ENCODE measurements around the gene STAMBPL1.
"Not testable (repeated sequence)": the region's sequence is repeated elsewhere in the genome, so short reads cannot be mapped to it uniquely, and the experiment has no call there.

The STAMBPL1 gene

GRCh38 chr10:88879534-88880281 is at the start of gene STAMBPL1:
Gene STAMBPL1, plus strand, starts transcription at chr10:88880245. Its CDS starts 21,464 bp downstream, at chr10:88901709.
- in situ Hi-C loops (cut with MboI; ENCODE audit: low pct_unique_long_range_greater_than_20kb, low sequenced_read_pairs) = no loop called here
- peak; percentile 79 for DNase-seq

GRCh38 chr10:88830643-88831268 is 49.3 kb upstream of the STAMBPL1 start:
- DNase-seq = peak; percentile 55
- in situ Hi-C loops (cut with MboI; ENCODE audit: low pct_unique_long_range_greater_than_20kb, low sequenced_read_pairs) = no loop called here

DNA sequence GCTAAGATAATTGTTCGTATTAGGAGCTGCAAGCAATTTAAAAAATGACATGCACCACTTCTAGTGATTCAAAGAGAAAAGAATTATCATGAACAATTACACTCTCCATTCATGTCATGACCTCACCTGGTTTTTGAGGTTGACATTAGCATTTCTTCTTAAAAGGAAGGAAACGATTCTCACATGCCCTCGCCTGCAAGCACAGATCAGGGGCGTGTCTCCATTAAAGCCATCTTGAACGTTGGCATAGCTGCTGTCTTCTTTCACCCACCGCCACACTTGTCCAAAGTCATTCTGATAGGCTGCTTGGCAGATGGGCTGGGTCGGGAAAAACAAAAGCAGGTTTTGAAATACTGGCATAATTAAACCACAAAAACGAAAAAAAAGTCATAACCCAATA is 48.3 kb upstream of the STAMBPL1 start:
- in situ Hi-C loops (cut with MboI; ENCODE audit: low pct_unique_long_range_greater_than_20kb, low sequenced_read_pairs) = no loop called here
- DNase-seq = peak; percentile 59

DNA sequence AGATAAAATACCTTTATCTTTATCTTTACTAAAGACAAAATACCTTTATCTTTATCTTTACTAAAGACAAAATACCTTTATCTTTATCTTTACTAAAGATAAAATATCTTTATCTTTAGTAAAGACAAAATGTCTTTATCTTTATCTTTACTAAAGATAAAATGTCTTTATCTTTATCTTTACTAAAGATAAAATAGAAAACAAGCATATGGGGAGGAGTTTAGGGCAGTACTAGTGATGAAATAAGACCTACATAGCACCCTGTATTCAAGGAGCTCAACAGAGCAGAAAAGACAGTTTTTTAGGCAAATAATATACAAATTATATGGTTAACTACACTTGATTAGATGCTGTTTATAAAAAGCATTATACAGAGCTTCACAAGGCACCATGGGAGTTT is 47.7 kb upstream of the STAMBPL1 start:
- in situ Hi-C loops (cut with MboI; ENCODE audit: low pct_unique_long_range_greater_than_20kb, low sequenced_read_pairs) = no loop called here
- no peak for DNase-seq

GRCh38 chr10:88833156-88833555 is 46.9 kb upstream of the STAMBPL1 start:
- no peak for DNase-seq
- in situ Hi-C loops (cut with MboI; ENCODE audit: low pct_unique_long_range_greater_than_20kb, low sequenced_read_pairs) = no loop called here

- in situ Hi-C loops (cut with MboI; ENCODE audit: low pct_unique_long_range_greater_than_20kb, low sequenced_read_pairs) = no loop called here
- peak; percentile 89 for DNase-seq
Measured at GRCh38 chr10:88833723-88834122, 46.3 kb upstream of the STAMBPL1 start.

GRCh38 chr10:88835096-88835909 is 44.7 kb upstream of the STAMBPL1 start:
- peak; percentile 86 for DNase-seq
- in situ Hi-C loops (cut with MboI; ENCODE audit: low pct_unique_long_range_greater_than_20kb, low sequenced_read_pairs) = no loop called here

- in situ Hi-C loops (cut with MboI; ENCODE audit: low pct_unique_long_range_greater_than_20kb, low sequenced_read_pairs) = no loop called here
- DNase-seq = no peak
Measured at GRCh38 chr10:88835910-88836221, 44.2 kb upstream of the STAMBPL1 start.

GRCh38 chr10:88837632-88838031 is 42.4 kb upstream of the STAMBPL1 start:
- in situ Hi-C loops (cut with MboI; ENCODE audit: low pct_unique_long_range_greater_than_20kb, low sequenced_read_pairs); DNase-seq: not testable (repeated sequence)

GRCh38 chr10:88838766-88839350 is 41.2 kb upstream of the STAMBPL1 start:
- no peak for DNase-seq
- in situ Hi-C loops (cut with MboI; ENCODE audit: low pct_unique_long_range_greater_than_20kb, low sequenced_read_pairs) = no loop called here

- no peak for DNase-seq
- in situ Hi-C loops (cut with MboI; ENCODE audit: low pct_unique_long_range_greater_than_20kb, low sequenced_read_pairs) = no loop called here
Measured at GRCh38 chr10:88840104-88840503, 39.9 kb upstream of the STAMBPL1 start.

DNA sequence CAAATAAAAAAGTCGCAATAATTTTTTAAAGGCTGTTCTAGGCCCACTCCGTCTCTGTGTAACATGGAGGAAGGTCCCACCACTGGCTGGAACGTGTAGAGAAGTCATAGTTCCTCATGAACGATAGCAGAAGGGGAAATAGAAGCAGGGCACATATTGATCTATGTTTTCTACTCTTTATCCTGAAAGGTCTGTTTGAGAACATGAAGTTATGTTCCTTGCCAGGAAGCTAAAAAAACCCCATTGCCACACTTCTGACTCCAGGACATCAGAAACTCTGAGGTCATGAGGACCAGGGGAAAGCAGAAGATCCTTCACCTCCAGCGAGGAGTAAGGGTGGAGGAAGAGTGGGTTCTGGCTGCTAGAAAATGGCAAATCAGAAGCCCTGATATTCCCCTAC is 39.2 kb upstream of the STAMBPL1 start:
- no peak for DNase-seq
- in situ Hi-C loops (cut with MboI; ENCODE audit: low pct_unique_long_range_greater_than_20kb, low sequenced_read_pairs) = no loop called here

DNA sequence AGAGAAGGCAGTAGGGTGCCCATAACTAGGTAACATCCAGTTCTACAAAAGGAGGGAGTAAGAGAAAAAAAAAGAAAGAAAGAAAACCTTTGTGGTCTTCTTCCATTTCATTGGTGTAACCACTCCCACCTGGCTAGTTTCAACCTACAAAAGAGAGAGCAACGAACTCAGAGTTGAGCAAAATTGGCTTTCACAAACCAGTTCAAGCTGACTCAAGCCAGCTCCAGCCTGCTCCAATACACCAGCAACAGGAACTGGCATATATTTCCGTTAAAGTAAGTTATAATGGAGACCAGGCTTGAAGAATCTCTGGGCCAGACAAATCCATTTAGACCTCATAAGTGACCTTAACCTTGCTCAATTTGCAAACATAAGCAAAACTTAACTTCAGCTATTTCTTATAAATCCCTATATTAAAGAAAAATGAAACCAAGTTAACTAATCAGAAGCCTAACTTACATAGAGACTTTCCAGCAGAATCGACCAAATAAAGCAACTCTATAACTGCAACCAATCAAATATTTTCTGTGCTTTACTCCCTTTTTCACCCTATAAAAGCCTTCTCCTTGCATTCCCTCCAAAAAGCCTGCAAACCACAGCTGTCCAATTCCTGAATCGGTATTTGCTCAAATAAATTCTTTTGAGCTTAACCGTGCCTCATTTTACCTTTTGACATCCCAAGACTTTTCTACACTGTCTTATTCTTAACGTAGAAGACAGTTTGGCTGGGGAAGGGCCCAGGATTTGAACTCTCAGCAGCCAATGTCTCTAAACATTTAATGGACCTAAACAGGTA is 38.5 kb upstream of the STAMBPL1 start:
- DNase-seq = no peak
- in situ Hi-C loops (cut with MboI; ENCODE audit: low pct_unique_long_range_greater_than_20kb, low sequenced_read_pairs) = no loop called here

GRCh38 chr10:88843171-88843570 is 36.9 kb upstream of the STAMBPL1 start:
- in situ Hi-C loops (cut with MboI; ENCODE audit: low pct_unique_long_range_greater_than_20kb, low sequenced_read_pairs) = no loop called here
- no peak for DNase-seq

DNA sequence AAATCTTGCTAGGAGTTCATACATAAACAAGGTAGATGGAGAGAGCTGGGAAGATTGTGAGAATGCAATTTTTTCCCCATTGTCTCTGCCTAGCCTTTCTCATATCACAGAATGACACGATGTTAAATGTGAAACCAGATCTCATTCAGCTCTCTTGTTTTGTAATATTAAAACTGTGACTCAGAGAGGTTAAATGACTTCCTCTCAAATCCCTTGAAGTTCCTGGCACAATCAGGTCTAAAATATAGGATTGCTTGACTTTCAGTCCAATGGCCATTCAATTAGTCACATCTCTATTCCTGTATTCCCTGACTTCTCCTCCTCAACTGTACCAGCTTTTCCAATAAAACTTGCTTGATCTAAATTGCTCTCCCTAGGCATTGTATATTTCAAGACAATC is 31.5 kb upstream of the STAMBPL1 start:
- in situ Hi-C loops (cut with MboI; ENCODE audit: low pct_unique_long_range_greater_than_20kb, low sequenced_read_pairs) = no loop called here
- no peak for DNase-seq

DNA sequence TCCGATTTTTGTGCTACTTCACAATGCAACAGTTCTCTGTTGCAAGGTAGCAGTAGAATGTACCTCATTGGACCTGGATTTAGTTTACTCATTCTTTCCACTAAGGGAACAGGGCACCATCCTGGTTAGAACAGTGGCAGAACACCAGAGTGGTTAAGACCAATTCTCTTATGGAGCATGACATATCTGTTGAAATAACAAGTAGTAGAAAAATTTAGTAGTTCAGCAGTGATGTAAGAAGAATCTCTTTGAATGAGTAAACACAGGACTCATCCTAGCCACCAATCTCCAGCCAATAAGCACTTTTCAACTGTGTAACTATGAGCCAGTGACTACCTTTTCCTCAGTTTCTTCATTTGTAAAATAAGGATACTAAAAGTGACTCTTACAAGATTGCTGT is 30.8 kb upstream of the STAMBPL1 start:
- DNase-seq = no peak
- in situ Hi-C loops (cut with MboI; ENCODE audit: low pct_unique_long_range_greater_than_20kb, low sequenced_read_pairs) = no loop called here

GRCh38 chr10:88850712-88851111 is 29.3 kb upstream of the STAMBPL1 start:
- no peak for DNase-seq
- in situ Hi-C loops (cut with MboI; ENCODE audit: low pct_unique_long_range_greater_than_20kb, low sequenced_read_pairs) = no loop called here

DNA sequence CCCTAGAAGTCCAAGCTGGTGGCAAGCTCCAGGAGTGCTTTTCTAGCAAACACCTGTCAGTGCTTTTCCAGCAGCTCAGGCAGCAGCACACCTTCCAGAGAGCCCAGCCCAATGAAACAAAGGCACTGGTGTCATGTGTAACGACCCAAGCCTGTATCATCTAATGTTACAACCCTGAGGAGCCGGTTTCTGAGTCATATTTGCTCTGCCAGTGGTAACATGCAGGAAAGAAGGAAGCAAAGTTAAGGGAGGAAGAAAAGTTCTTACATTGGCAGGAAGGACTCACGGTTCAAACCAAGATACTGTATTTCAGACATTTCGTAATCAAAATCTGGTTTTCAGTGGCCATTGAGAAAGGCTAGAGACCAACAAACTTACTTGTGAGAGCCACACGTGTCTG is 28.3 kb upstream of the STAMBPL1 start, which contains the start of gene ANKRD22:
ANKRD22 (minus strand) TSS at position 139 of the 400 bp plus-strand sequence. CDS start 237 bp downstream, outside the sequence.
- peak; percentile 71 for DNase-seq
- in situ Hi-C loops (cut with MboI; ENCODE audit: low pct_unique_long_range_greater_than_20kb, low sequenced_read_pairs) = no loop called here

DNA sequence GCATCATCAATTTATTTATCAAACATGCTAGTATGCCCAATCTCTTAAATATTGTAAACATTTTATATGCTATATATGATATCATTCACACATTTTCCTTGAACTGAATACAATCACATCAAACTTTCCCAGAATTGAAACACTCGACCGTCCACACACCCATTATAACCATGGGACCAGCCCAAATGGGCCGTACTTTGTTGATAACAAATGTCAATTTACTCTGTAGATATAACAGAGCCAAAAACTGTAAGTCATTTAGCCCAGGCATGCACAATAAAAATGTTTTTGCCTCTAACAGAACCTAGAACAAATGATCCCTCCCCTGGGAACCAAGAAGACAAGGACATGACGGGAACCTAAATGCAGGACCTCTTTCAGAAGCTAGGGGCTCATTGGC is 27.7 kb upstream of the STAMBPL1 start:
- in situ Hi-C loops (cut with MboI; ENCODE audit: low pct_unique_long_range_greater_than_20kb, low sequenced_read_pairs) = no loop called here
- no peak for DNase-seq
